ENCODE results near the gene DENND1C.

Gene DENND1C

DNA sequence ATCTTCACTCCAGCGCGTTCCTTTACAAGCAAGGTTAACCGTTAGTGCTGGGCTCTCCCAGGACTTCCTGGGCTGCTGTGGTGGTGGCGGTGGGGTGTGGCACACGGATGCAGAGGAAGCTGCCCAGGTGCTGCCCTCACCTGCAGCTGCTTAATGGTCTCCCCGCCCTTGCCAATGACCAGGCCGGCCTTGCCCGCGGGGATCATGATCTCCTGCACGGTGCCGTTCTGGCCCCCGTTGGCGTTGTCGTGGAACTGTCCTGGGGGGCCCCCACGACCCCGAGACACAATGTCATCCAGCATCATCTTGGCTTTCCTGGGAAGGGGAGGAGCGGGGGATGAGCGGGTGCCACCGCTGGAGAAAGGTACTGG, 63.0 kb downstream of the DENND1C start:
- no peak for DNase-seq

DNA sequence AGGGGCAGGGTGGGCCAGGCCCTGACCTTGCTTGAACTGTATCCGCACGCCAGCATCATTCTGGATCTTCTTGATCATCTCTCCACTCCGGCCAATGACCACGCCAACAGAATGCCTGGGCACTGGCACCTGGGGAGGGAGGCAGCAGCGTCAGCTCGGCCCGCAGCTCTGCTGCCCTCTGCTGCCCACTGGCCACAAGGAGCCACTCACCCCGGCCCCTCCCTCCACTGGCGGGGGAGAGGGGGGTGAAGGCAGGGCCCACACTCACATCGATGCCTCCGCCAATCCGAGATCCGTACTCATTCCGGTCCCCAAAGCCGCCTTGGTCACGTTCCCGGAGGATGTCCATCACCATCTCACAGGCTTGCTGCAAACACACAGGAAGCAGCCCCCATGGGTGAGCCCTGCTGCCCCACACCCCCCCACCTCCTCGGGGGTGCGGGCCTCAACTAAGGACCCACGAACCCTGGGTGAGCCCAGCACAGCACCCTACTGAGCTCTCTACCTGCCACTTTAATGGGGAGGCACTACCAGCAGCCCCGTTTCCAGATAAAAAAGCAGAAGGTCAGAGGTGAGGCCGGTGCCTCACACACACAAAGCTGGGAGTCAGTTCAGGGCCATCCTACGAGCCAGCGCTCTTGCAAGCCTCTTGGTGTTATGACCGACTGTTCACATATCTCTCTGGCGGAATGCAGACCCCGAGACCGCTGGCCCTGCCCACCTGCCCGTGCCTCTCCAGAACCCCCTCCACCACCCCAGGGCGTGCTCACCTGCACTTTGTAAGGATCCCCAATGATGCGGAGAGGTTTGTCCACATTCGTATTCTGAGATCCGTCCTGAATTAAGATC, 63.6 kb downstream of the DENND1C start:
- no peak for DNase-seq
